ENCODE measurements around the gene NOTO.
A peak's percentile ranks its signal among the peaks of the same experiment; 100 is the strongest.

The NOTO gene

GRCh38 chr2:73233932-73234832 lies 31.8 kb downstream of the NOTO start, which contains the start of gene CCT7:
TSS of gene CCT7 (plus strand) at chr2:73234308. CDS start at chr2:73234379, 71 bp downstream.
- TF ChIP-seq CTCF (conservative IDR thresholded peaks at IDR 0.05; ENCODE audit: control insufficient read depth, insufficient read depth, low read depth, low read length): no peak
- peak; percentile 91 for DNase-seq (ENCODE audit: low read depth)

GRCh38 chr2:73235315-73236028 lies 33.1 kb downstream of the NOTO start:
- peak overlapping the region; percentile 85 for H3K4me3 ChIP-seq (ENCODE audit: control insufficient read depth, low read depth, low read length)
- TF ChIP-seq CTCF (conservative IDR thresholded peaks at IDR 0.05; ENCODE audit: control insufficient read depth, insufficient read depth, low read depth, low read length): no peak
- no peak for DNase-seq (ENCODE audit: low read depth)

More at GRCh38 chr2:73233932-73234832, 31.8 kb downstream of the NOTO start, which contains the start of gene CCT7:
- peak within 1 kb of the TSS; percentile 85 for H3K4me3 ChIP-seq (ENCODE audit: control insufficient read depth, low read depth, low read length)

- TF ChIP-seq CTCF (conservative IDR thresholded peaks at IDR 0.05; ENCODE audit: control insufficient read depth, insufficient read depth, low read depth, low read length): no peak
- no peak for DNase-seq (ENCODE audit: low read depth)
Measured at GRCh38 chr2:73237168-73237567, 34.8 kb downstream of the NOTO start.

GRCh38 chr2:73238149-73238548 lies 35.8 kb downstream of the NOTO start:
- no peak for DNase-seq (ENCODE audit: low read depth)
- no peak for TF ChIP-seq CTCF (conservative IDR thresholded peaks at IDR 0.05; ENCODE audit: control insufficient read depth, insufficient read depth, low read depth, low read length)
- H3K4me3 ChIP-seq (ENCODE audit: control insufficient read depth, low read depth, low read length): no peak overlapping the region

More at GRCh38 chr2:73237168-73237567, 34.8 kb downstream of the NOTO start:
- no peak overlapping the region for H3K4me3 ChIP-seq (ENCODE audit: control insufficient read depth, low read depth, low read length)

- H3K4me3 ChIP-seq (ENCODE audit: control insufficient read depth, low read depth, low read length): no peak overlapping the region
- DNase-seq (ENCODE audit: low read depth): no peak
- TF ChIP-seq CTCF (conservative IDR thresholded peaks at IDR 0.05; ENCODE audit: control insufficient read depth, insufficient read depth, low read depth, low read length): no peak
Measured at GRCh38 chr2:73238976-73239375, 36.6 kb downstream of the NOTO start.

GRCh38 chr2:73239776-73240175 lies 37.4 kb downstream of the NOTO start:
- DNase-seq (ENCODE audit: low read depth): peak; percentile 79
- no peak overlapping the region for H3K4me3 ChIP-seq (ENCODE audit: control insufficient read depth, low read depth, low read length)
- TF ChIP-seq CTCF (conservative IDR thresholded peaks at IDR 0.05; ENCODE audit: control insufficient read depth, insufficient read depth, low read depth, low read length): no peak

All from fibroblast of mammary gland (primary cell).